NCI-H774 (cell line): ENCODE data around the gene KCTD3.

Source experiments
- DNase-seq: peaks from one replicate; lab custom pipeline; 2025; lab: John Stamatoyannopoulos, UW

KCTD3 gene

GRCh38 chr1:215660259-215660658, 93.2 kb downstream of the KCTD3 start:
- no peak for DNase-seq

- no peak for DNase-seq
These were observed 93.9 kb downstream of the KCTD3 start for GRCh38 chr1:215661033-215661432.

GRCh38 chr1:215665215-215665614, 98.1 kb downstream of the KCTD3 start:
- DNase-seq: no peak

GRCh38 chr1:215667761-215668160, 100.7 kb downstream of the KCTD3 start:
- no peak for DNase-seq

- no peak for DNase-seq
These were observed 102.8 kb downstream of the KCTD3 start for GRCh38 chr1:215669806-215670491.
